IMR-90 (cell line): ENCODE data around the gene HTR3A. TPM values are rescaled to one million over a fixed set of nuclear protein-coding genes. Genes with fewer than 3 reads are reported as not detected.

ENCODE experiments used
- ATAC-seq: fragments of 200-7000 bp; cut with Tn5 transposase; 2 replicates; pipeline ENCODE4 v1.9.1; 2020; ENCODE audit warnings: low read depth, mild to moderate bottlenecking, moderate library complexity
- BruUV-seq: library from RNA; stranded (reverse); fragments of 400-500 nt; replicated peaks from 2 replicates; lab custom pipeline; 2021; lab: Mats Ljungman, UMichigan
- CTCF ChIA-PET: fragments of 300-600 bp; formaldehyde crosslinking; extraction: SDS; loops from one replicate; lab custom pipeline; 2021; ENCODE audit warnings: antibody characterized with exemption; lab: Yijun Ruan, JAX
- POLR2A ChIA-PET: fragments of 300-600 bp; sonication (Branson Sonifier 250); formaldehyde crosslinking; loops from one replicate; lab custom pipeline; 2022; ENCODE audit warnings: antibody characterized with exemption; ENCODE audit not compliant: unreplicated experiment; lab: Charles Lee
- DNase-seq: peaks from one replicate; pipeline ENCODE4 v3.0.0; 2013
- H2AFZ ChIP-seq: replicated peaks from 2 replicates; pipeline ENCODE3; 2013; ENCODE audit warnings: low read length, mild to moderate bottlenecking; ENCODE audit not compliant: poor library complexity
- H2AK5ac ChIP-seq: 2 replicates; pipeline ENCODE4 v1.6.1; 2013; ENCODE audit warnings: low read depth, low read length, inconsistent platforms
- H2AK9ac ChIP-seq: replicated peaks from 2 replicates; pipeline ENCODE3; 2013; ENCODE audit warnings: mild to moderate bottlenecking, low read depth, low read length, moderate library complexity; ENCODE audit not compliant: poor library complexity
- H2BK120ac ChIP-seq: 2 replicates; pipeline ENCODE4 v1.6.1; 2013; ENCODE audit warnings: low read depth, low read length, inconsistent platforms
- H2BK15ac ChIP-seq: 3 replicates; pipeline ENCODE4 v1.6.1; 2013; ENCODE audit warnings: low read depth, low read length, inconsistent platforms
- H2BK20ac ChIP-seq: 2 replicates; pipeline ENCODE4 v1.6.1; 2013; ENCODE audit warnings: low read depth, mild to moderate bottlenecking, inconsistent platforms, low read length, moderate library complexity
- H2BK5ac ChIP-seq: 2 replicates; pipeline ENCODE4 v1.6.1; 2013; ENCODE audit warnings: mild to moderate bottlenecking, low read depth, low read length, inconsistent platforms; ENCODE audit not compliant: poor library complexity, severe bottlenecking
- H3K14ac ChIP-seq: replicated peaks from 2 replicates; pipeline ENCODE4 v1.6.1; 2013; ENCODE audit warnings: low read depth, low read length, inconsistent platforms
- H3K18ac ChIP-seq: 2 replicates; pipeline ENCODE4 v1.6.1; 2013; ENCODE audit warnings: low read depth, low read length, control low read depth
- H3K23ac ChIP-seq: 2 replicates; pipeline ENCODE4 v1.6.1; 2013; ENCODE audit warnings: low read depth, low read length, inconsistent platforms
- H3K27ac ChIP-seq: 2 replicates; pipeline ENCODE4 v1.5.1; 2013; ENCODE audit warnings: mild to moderate bottlenecking, control low read depth, low read length; ENCODE audit not compliant: insufficient read depth
- H3K27me3 ChIP-seq: 2 replicates; pipeline ENCODE4 v1.6.1; 2013; ENCODE audit warnings: low read length; ENCODE audit not compliant: control insufficient read depth, insufficient read depth
- H3K36me3 ChIP-seq: 2 replicates; pipeline ENCODE4 v1.6.1; 2013; ENCODE audit warnings: low read length, mixed read lengths; ENCODE audit not compliant: control insufficient read depth, insufficient read depth
- H3K4ac ChIP-seq: 2 replicates; pipeline ENCODE4 v1.6.1; 2013; ENCODE audit warnings: low read depth, low read length, inconsistent platforms
- H3K4me1 ChIP-seq: 2 replicates; pipeline ENCODE4 v1.6.1; 2013; ENCODE audit warnings: low read length, mixed read lengths; ENCODE audit not compliant: control insufficient read depth, insufficient read depth
- H3K4me2 ChIP-seq: 2 replicates; pipeline ENCODE4 v1.6.1; 2013; ENCODE audit warnings: low read depth, mild to moderate bottlenecking, control low read depth, low read length, moderate library complexity
- H3K4me3 ChIP-seq: 2 replicates; pipeline ENCODE4 v1.5.1; 2013; ENCODE audit warnings: low read depth, mild to moderate bottlenecking, control low read depth, low read length, moderate library complexity; ENCODE audit not compliant: insufficient read depth
- H3K56ac ChIP-seq: 2 replicates; pipeline ENCODE4 v1.6.1; 2013; ENCODE audit warnings: low read length, inconsistent platforms; ENCODE audit not compliant: insufficient read depth; ENCODE audit errors: extremely low read depth
- H3K79me1 ChIP-seq, 2 experiments: 2 replicates each; pipeline ENCODE4 v1.6.1; 2013; ENCODE audit warnings: low read length in 2 of 2, inconsistent platforms in 1 of 2, low read depth in 1 of 2
- H3K9ac ChIP-seq: 2 replicates; pipeline ENCODE4 v1.6.1; 2013; ENCODE audit warnings: low read depth, low read length, control low read depth
- H3K9me1 ChIP-seq: 2 replicates; pipeline ENCODE4 v1.6.1; 2013; ENCODE audit warnings: low read length, inconsistent platforms; ENCODE audit not compliant: insufficient read depth
- H3K9me3 ChIP-seq: 2 replicates; pipeline ENCODE4 v1.6.1; 2013; ENCODE audit warnings: low read length; ENCODE audit not compliant: control insufficient read depth, insufficient read depth
- H4K20me1 ChIP-seq: 2 replicates; pipeline ENCODE4 v1.6.1; 2013; ENCODE audit warnings: low read length, inconsistent platforms; ENCODE audit not compliant: insufficient read depth
- H4K5ac ChIP-seq: 2 replicates; pipeline ENCODE4 v1.6.1; 2013; ENCODE audit warnings: mild to moderate bottlenecking, low read depth, low read length, control low read depth
- H4K8ac ChIP-seq, 2 experiments: 2 replicates each; pipeline ENCODE4 v1.6.1; 2013; ENCODE audit warnings: low read depth in 2 of 2, low read length in 2 of 2, control low read depth in 1 of 2, inconsistent platforms in 1 of 2
- H4K91ac ChIP-seq: 2 replicates; pipeline ENCODE4 v1.6.1; 2013; ENCODE audit warnings: low read depth, low read length, inconsistent platforms; ENCODE audit not compliant: insufficient read depth
- CHD1 ChIP-seq: IDR thresholded peaks from 2 replicates; pipeline ENCODE4 v1.6.1; 2012; ENCODE audit warnings: low read depth, low read length, improper control_type of control experiment
- CTCF ChIP-seq: conservative IDR thresholded peaks from 2 replicates; pipeline ENCODE4 v1.5.1; 2012; ENCODE audit warnings: mild to moderate bottlenecking, low read depth, low read length, improper control_type of control experiment
- ELK1 ChIP-seq: fragments of 150-350 bp; IDR thresholded peaks from 2 replicates; pipeline ENCODE4 v1.6.1; 2016; ENCODE audit warnings: low read depth, mild to moderate bottlenecking, low read length, moderate library complexity, borderline replicate concordance
- MAFK ChIP-seq: IDR thresholded peaks from 2 replicates; pipeline ENCODE4 v1.6.1; 2012; ENCODE audit warnings: low read depth, low read length, improper control_type of control experiment
- MXI1 ChIP-seq: IDR thresholded peaks from 2 replicates; pipeline ENCODE4 v1.6.1; 2012; ENCODE audit warnings: low read depth, mild to moderate bottlenecking, low read length, moderate library complexity, borderline replicate concordance
- NFE2L2 ChIP-seq: fragments of 150-350 bp; IDR thresholded peaks from 2 replicates; pipeline ENCODE4 v1.6.1; 2016; ENCODE audit warnings: low read depth, mild to moderate bottlenecking, low read length
- RCOR1 ChIP-seq: IDR thresholded peaks from 2 replicates; pipeline ENCODE4 v1.6.1; 2012; ENCODE audit warnings: mild to moderate bottlenecking, low read length, improper control_type of control experiment; ENCODE audit not compliant: insufficient replicate concordance
- RFX5 ChIP-seq: IDR thresholded peaks from 2 replicates; pipeline ENCODE4 v1.8.0; 2012; ENCODE audit warnings: low read depth, mild to moderate bottlenecking, low read length, moderate library complexity
- SMC3 ChIP-seq: fragments of 150-350 bp; IDR thresholded peaks from 2 replicates; pipeline ENCODE4 v1.6.1; 2016; ENCODE audit warnings: low read depth, mild to moderate bottlenecking, antibody characterized with exemption, low read length, moderate library complexity
- USF2 ChIP-seq: fragments of 150-350 bp; IDR thresholded peaks from 2 replicates; pipeline ENCODE4 v1.6.1; 2017; ENCODE audit warnings: mild to moderate bottlenecking, antibody characterized with exemption, low read length, low read depth
- WGBS, 2 experiments: methylation state at CpG; one replicate each; pipeline versions ENCODE4 v1.1.5 to v1.1.7; 2013; ENCODE audit warnings: missing lambda C conversion rate in 2 of 2; ENCODE audit not compliant: insufficient read length in 1 of 2; ENCODE audit errors: extremely low coverage in 2 of 2; 5-methylcytosine and 5-hydroxymethylcytosine counted together
- dilution Hi-C: fragments of 300-500 bp; cut with HindIII; formaldehyde crosslinking; loops from one replicate; pipeline ENCODE4 v1.14.3; 2018; ENCODE audit warnings: low sequenced_read_pairs; ENCODE audit not compliant: unreplicated experiment
- in situ Hi-C: fragments of 300-500 bp; cut with MboI; formaldehyde crosslinking; loops from 3 replicates; pipeline ENCODE4 v1.14.3; 2019; ENCODE audit warnings: low sequenced_read_pairs, inconsistent platforms, mixed read lengths
- intact Hi-C: fragments of 100-400 bp; cut with micrococcal nuclease; formaldehyde crosslinking; loops from 2 replicates; pipeline ENCODE4 v1.10.0; 2022
- polyA plus RNA-seq, 3 experiments: library from polyadenylated mRNA; depleted of rRNA; stranded (reverse); fragments of >200 nt; gene quantifications; 2 replicates each; pipeline ENCODE4 v1.2.3, GENCODE V29; 2012; ENCODE audit warnings: low replicate concordance in 1 of 3
- total RNA-seq: library from RNA; depleted of rRNA; stranded (reverse); fragments of >200 nt; gene quantifications from 2 replicates; pipeline ENCODE4 v1.2.3, GENCODE V29; 2012

HTR3A gene
- total and polyA plus RNA-seq, 2 of the 4 experiments (the other 2 are of a cell fraction), result not detected

DNA sequence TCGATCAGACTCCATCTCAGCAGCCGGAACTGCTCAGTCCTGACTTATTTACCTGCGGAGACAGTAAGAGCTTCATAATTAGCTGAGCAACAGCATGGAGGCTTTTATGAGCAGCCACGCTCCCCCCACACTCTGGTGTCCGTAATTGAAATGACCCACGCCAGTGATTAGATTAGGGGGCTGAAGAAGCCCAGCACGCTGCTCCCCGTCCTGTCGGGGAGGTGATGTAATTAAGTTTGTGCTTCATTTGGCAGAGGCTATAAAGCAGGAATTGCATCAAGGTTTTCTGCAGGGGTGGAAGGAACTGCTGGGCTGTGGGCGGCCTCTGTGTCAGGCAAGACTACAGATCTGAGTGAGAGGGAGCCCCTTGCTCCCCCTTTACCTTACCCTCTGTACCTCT lies 22.8 kb upstream of the HTR3A start:
- ChIA-PET POLR2A (no interaction called here), CTCF (no interaction called here)
- Histone ChIP-seq H2AK9ac (no peak overlapping the region), H3K79me1 (no peaks in the 10 kb centered on the region), H3K4me1 (no peaks in the 10 kb centered on the region), H3K23ac (no peak overlapping the region), H4K8ac (no peak overlapping the region), H3K4me2 (no peak overlapping the region), H3K56ac (no peak overlapping the region), H3K18ac (no peak overlapping the region), H2AFZ (no peak overlapping the region), H2BK15ac (no peak overlapping the region), H3K9me3 (no peaks in the 10 kb centered on the region), H3K4ac (no peak overlapping the region), H2BK120ac (no peak overlapping the region), H2AK5ac (no peak overlapping the region), H4K91ac (no peak overlapping the region), H3K9ac (no peak overlapping the region), H3K14ac (no peak overlapping the region), H3K27ac (no peak overlapping the region), H3K27me3 (peaks cover 4% of the 10 kb centered on the region; the same call in 1 of the 2 replicates), H3K36me3 (no peaks in the 10 kb centered on the region), H3K9me1 (no peaks in the 10 kb centered on the region), H2BK20ac (no peak overlapping the region), H4K20me1 (no peaks in the 10 kb centered on the region), H3K4me3 (no peak overlapping the region), H4K5ac (no peak overlapping the region), H2BK5ac (no peak overlapping the region)
- dilution Hi-C loops (no loop called here), intact Hi-C loops (no loop called here), in situ Hi-C loops (no loop called here)
- no peak for TF ChIP-seq MAFK
- TF ChIP-seq MXI1, result no peak
- no peak for TF ChIP-seq ELK1
- TF ChIP-seq CHD1, result no peak
- no peak for TF ChIP-seq SMC3
- no peak for TF ChIP-seq USF2
- TF ChIP-seq NFE2L2, result no peak
- no peak for TF ChIP-seq RFX5
- TF ChIP-seq RCOR1, result no peak
- TF ChIP-seq CTCF, result no peak
- no peak for DNase-seq
- no peak for ATAC-seq
- no CpG with 5 or more reads among the region's 10 CpGs for WGBS, 2 experiments
- no TSS peak for BruUV-seq
